AG09309 (cell line): ENCODE data around the gene TOGARAM2.

ENCODE experiments used
- DNase-seq: peaks from one replicate; pipeline ENCODE4 v3.0.0-alpha.2; 2010; ENCODE audit warnings: low read depth
- H3K4me3 ChIP-seq: 2 replicates; pipeline ENCODE4 v1.5.1; 2011; ENCODE audit warnings: mild to moderate bottlenecking, low read depth, low read length, moderate library complexity; ENCODE audit not compliant: control insufficient read depth
- TF ChIP-seq, protein P1 (sequence below): IDR thresholded peaks from 2 replicates; pipeline ENCODE4 v1.5.1; 2011; ENCODE audit warnings: mild to moderate bottlenecking, low read depth, low read length, inconsistent platforms; ENCODE audit not compliant: insufficient read depth, control insufficient read depth; ENCODE audit errors: missing control alignments

TOGARAM2 gene

DNA sequence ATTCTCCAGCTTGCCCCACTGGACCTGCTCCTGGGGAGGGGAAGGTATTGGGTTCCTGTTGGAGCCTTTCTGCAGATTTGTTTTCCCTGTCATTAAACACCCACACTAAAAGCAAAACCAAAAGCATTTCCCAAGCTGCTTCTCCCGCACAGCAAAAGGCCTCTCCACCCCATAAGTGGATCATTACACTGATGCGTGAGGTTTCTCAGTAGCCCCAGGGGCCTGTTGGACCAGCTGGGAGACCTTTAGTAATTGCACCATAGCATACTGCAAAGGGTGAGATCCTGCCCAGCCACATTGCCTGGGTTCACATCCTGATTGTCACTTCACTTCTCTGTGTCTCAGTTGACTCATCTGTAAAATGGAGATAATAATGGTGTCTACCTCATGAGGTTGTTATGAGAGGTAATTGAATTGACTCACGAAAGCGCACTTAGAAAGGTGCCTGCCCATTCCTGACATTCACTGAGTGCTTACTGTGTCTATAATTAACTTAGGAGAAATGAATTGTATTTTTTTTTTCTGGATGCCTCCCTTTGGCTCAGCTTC, 43.9 kb downstream of the TOGARAM2 start:
- DNase-seq: no peak
- no peak overlapping the region for H3K4me3 ChIP-seq
- TF ChIP-seq, protein P1, sequence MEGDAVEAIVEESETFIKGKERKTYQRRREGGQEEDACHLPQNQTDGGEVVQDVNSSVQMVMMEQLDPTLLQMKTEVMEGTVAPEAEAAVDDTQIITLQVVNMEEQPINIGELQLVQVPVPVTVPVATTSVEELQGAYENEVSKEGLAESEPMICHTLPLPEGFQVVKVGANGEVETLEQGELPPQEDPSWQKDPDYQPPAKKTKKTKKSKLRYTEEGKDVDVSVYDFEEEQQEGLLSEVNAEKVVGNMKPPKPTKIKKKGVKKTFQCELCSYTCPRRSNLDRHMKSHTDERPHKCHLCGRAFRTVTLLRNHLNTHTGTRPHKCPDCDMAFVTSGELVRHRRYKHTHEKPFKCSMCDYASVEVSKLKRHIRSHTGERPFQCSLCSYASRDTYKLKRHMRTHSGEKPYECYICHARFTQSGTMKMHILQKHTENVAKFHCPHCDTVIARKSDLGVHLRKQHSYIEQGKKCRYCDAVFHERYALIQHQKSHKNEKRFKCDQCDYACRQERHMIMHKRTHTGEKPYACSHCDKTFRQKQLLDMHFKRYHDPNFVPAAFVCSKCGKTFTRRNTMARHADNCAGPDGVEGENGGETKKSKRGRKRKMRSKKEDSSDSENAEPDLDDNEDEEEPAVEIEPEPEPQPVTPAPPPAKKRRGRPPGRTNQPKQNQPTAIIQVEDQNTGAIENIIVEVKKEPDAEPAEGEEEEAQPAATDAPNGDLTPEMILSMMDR: no peak

GRCh38 chr2:29025711-29026110, 44.6 kb downstream of the TOGARAM2 start:
- TF ChIP-seq, protein P1: no peak
- no peak overlapping the region for H3K4me3 ChIP-seq
- no peak for DNase-seq

DNA sequence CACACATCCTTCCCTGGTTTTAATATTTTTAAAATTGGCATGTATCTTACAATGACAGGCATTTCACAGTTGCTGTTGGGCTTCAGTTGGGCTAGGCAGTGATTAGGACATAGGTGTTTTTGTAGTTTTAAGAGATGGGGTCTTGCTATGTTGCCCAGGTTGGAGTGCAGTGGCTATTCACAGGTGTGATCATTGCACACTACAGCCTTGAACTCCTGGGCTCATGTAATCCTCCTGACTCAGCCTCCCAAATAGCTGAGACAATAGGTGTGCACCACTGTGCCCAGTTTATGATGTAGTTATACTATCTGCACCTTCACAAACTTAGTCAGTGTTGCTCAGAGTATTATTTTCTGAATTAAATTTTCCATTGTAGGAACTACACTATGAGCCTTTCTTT, 49.9 kb downstream of the TOGARAM2 start:
- DNase-seq: no peak
- no peak overlapping the region for H3K4me3 ChIP-seq
- TF ChIP-seq, protein P1: no peak

GRCh38 chr2:29032189-29032588, 51.1 kb downstream of the TOGARAM2 start:
- H3K4me3 ChIP-seq: no peak overlapping the region
- no peak for DNase-seq
- TF ChIP-seq, protein P1: no peak

DNA sequence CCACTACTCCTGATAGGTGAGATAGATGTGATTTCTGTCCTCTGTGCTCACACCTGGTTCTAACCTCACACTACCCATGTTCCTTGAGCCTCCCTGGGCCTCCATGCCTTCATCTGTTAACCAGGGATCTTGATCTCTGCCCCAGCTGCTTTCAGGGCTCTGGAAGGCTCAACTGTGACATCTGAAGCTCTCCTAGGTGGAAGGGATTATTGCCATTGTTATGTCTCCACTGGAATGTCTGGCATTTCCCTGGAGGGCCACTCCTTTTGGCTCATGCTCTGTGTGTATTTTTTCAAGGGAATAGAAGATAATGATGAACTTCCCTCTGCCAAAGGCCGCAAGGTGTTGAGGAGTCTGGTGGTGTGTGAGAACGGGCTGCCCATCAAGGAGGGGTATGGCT, 52.1 kb downstream of the TOGARAM2 start:
- DNase-seq: peak; percentile 10
- no peak overlapping the region for H3K4me3 ChIP-seq
- TF ChIP-seq, protein P1: no peak

- no peak for DNase-seq
- no peak overlapping the region for H3K4me3 ChIP-seq
- TF ChIP-seq, protein P1: no peak
Measured at GRCh38 chr2:29033656-29034055, 52.6 kb downstream of the TOGARAM2 start.

- DNase-seq: no peak
- TF ChIP-seq, protein P1: no peak
- no peak overlapping the region for H3K4me3 ChIP-seq
Measured at GRCh38 chr2:29035016-29035745, 54.1 kb downstream of the TOGARAM2 start.
